ENCODE data around the gene PCDHGC3. TPM values are rescaled to one million over a fixed set of nuclear protein-coding genes. Genes with fewer than 3 reads are reported as not detected.

Gene PCDHGC3
- total and polyA plus RNA-seq, 2 of the 13 experiments (the other 11 are each of a cell fraction or from before 2014, with no cell fraction given), result 0.20 to 0.30 TPM

GRCh38 chr5:141521244-141521781, 45.5 kb downstream of the PCDHGC3 start (continued):
- TF ChIP-seq ZBTB34 (CRISPR knock-in tag; IDR thresholded peaks at IDR 0.05), result no peak
- TF ChIP-seq ZNF703 (CRISPR knock-in tag; IDR thresholded peaks at IDR 0.05; ENCODE audit: borderline replicate concordance), result no peak
- no peak for TF ChIP-seq ZNF362 (CRISPR knock-in tag; IDR thresholded peaks at IDR 0.05; ENCODE audit: borderline replicate concordance)
- no peak for TF ChIP-seq SOX6 (IDR thresholded peaks at IDR 0.05)
- TF ChIP-seq SOX6 (CRISPR knock-in tag; IDR thresholded peaks at IDR 0.05), result peak; percentile 56; the same call in 1 of the 2 replicates
- no peak for TF ChIP-seq ZNF337 (CRISPR knock-in tag; IDR thresholded peaks at IDR 0.05; ENCODE audit: borderline replicate concordance, low read depth)
- no peak for TF ChIP-seq PCBP1 (IDR thresholded peaks at IDR 0.05; ENCODE audit: borderline replicate concordance, low read depth, low read length)
- no peak for TF ChIP-seq ZFAT (CRISPR knock-in tag; conservative IDR thresholded peaks at IDR 0.05)
- TF ChIP-seq ZSCAN9 (CRISPR knock-in tag; IDR thresholded peaks at IDR 0.05; ENCODE audit: borderline replicate concordance), result no peak
- TF ChIP-seq FOXP1 (IDR thresholded peaks at IDR 0.05), result no peak
- TF ChIP-seq FOXP1 (CRISPR knock-in tag; IDR thresholded peaks at IDR 0.05), result peak; percentile 32; the same call in 1 of the 2 replicates
- no peak for TF ChIP-seq CREB3 (CRISPR knock-in tag; IDR thresholded peaks at IDR 0.05)
- 0 out of 2 replicates have a peak, but pooled peaks have one; percentile 53 for TF ChIP-seq SOX13 (IDR thresholded peaks at IDR 0.05)
- TF ChIP-seq SOX13 (CRISPR knock-in tag; conservative IDR thresholded peaks at IDR 0.05 in 1 of 2, IDR thresholded peaks at IDR 0.05 in 1 of 2), result peak in 1 of 2 experiments; percentile 87; a peak in 2 of 4 replicates
- TF ChIP-seq MTF1 (CRISPR knock-in tag; IDR thresholded peaks at IDR 0.05), result no peak
- TF ChIP-seq ZNF567 (CRISPR knock-in tag; IDR thresholded peaks at IDR 0.05; ENCODE audit: borderline replicate concordance), result no peak
- no peak for TF ChIP-seq IRF9 (CRISPR knock-in tag; IDR thresholded peaks at IDR 0.05; ENCODE audit: borderline replicate concordance)
- no peak for TF ChIP-seq SNAPC2 (CRISPR knock-in tag; IDR thresholded peaks at IDR 0.05)
- no peak for TF ChIP-seq RFX3 (CRISPR knock-in tag; IDR thresholded peaks at IDR 0.05)
- no peak for TF ChIP-seq ZNF367 (CRISPR knock-in tag; IDR thresholded peaks at IDR 0.05; ENCODE audit: borderline replicate concordance)
- TF ChIP-seq SNRNP70 (IDR thresholded peaks at IDR 0.05; ENCODE audit: low read depth, low read length), result no peak
- no peak for TF ChIP-seq NBN (conservative IDR thresholded peaks at IDR 0.05)
